Uterus (tissue), 4 donors: ENCODE measurements around the gene USHBP1. TPM values are rescaled to one million over a fixed set of nuclear protein-coding genes. Genes with fewer than 3 reads are reported as not detected.
A peak's percentile ranks its signal among the peaks of the same experiment; 100 is the strongest.

Source experiments
- DNase-seq, 2 donors: peaks; one replicate each; pipeline ENCODE4 v3.0.0-alpha.2; 2019 to 2020
- H3K27ac ChIP-seq, 2 donors: fragments of 200-600 bp; sonication (generic); 1 replicate in 1 of 2; 2 replicates in 1 of 2; pipeline ENCODE4 v1.5.1; 2016 to 2018
- H3K27me3 ChIP-seq, 2 donors: fragments of 200-600 bp; sonication (generic); one replicate each; pipeline ENCODE4 v1.5.1; 2018 to 2019; ENCODE audit warnings: control low read depth in 1 of 2
- H3K36me3 ChIP-seq, 2 donors: fragments of 200-600 bp; sonication (generic); one replicate each; pipeline ENCODE4 v1.5.1; 2019; ENCODE audit warnings: control low read depth in 1 of 2
- H3K4me1 ChIP-seq, 2 donors: fragments of 200-600 bp; sonication (generic); one replicate each; pipeline ENCODE4 v1.5.1; 2018 to 2019; ENCODE audit warnings: control low read depth in 1 of 2
- H3K4me3 ChIP-seq, 2 donors: fragments of 200-600 bp; sonication (generic); 1 replicate in 1 of 2; 2 replicates in 1 of 2; pipeline ENCODE4 v1.5.1; 2018 to 2019; ENCODE audit warnings: mild to moderate bottlenecking in 1 of 2
- H3K9me3 ChIP-seq, 2 donors: fragments of 200-600 bp; sonication (generic); one replicate each; pipeline ENCODE4 v1.5.1; 2019; ENCODE audit warnings: control low read depth in 1 of 2
- POLR2A ChIP-seq, 2 donors: fragments of 450-650 bp; IDR thresholded peaks; one replicate each; pipeline ENCODE4 v1.6.1; 2016; ENCODE audit warnings: antibody characterized with exemption in 2 of 2, mild to moderate bottlenecking in 1 of 2, moderate library complexity in 1 of 2
- intact Hi-C: fragments of 100-400 bp; cut with DNase I; formaldehyde crosslinking; loops from one replicate; pipeline ENCODE4 v1.15.1; 2023; ENCODE audit warnings: low total_unique reads
- total RNA-seq, 4 donors: library from RNA; depleted of rRNA in 3 of 4; stranded (reverse); fragments of >200 nt in 3 of 4; gene quantifications; one replicate each; pipeline versions ENCODE4 v1.1.0 to v1.2.4, GENCODE V29; 2014 to 2023
- TF ChIP-seq, protein P1 (sequence below), 4 experiments: fragments of 200-600 bp in 2 of 4; fragments of 450-650 bp in 2 of 4; sonication (generic) in 2 of 4; IDR thresholded peaks; one replicate each; pipeline ENCODE4 v1.5.1; 2016 to 2019; ENCODE audit warnings: antibody characterized with exemption in 4 of 4, mild to moderate bottlenecking in 2 of 4, moderate library complexity in 1 of 4
- donor health status: DM: yes; HTN: yes; CAD: no.

Gene USHBP1, protein sequence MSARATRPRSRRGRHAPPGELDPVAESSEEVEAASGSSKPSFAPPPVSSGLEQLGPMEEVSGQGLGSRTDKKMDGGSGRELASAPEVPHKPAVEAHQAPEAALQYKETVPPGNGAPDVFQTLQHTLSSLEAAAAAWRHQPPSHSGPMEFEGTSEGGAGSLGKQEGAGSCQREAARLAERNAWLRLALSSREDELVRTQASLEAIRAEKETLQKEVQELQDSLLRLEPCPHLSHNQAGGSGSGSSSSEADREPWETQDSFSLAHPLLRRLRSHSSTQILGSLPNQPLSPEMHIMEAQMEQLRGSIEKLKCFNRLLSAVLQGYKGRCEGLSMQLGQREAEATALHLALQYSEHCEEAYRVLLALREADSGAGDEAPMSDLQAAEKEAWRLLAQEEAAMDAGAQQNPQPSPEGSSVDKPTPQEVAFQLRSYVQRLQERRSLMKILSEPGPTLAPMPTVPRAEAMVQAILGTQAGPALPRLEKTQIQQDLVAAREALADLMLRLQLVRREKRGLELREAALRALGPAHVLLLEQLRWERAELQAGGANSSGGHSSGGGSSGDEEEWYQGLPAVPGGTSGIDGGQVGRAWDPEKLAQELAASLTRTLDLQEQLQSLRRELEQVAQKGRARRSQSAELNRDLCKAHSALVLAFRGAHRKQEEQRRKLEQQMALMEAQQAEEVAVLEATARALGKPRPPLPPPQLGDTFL
- total RNA-seq, result 10 to 100 TPM in 2 of 4 donors, 1 to 10 TPM in 2; 3.5 to 23.8 (median 13.0) TPM

DNA sequence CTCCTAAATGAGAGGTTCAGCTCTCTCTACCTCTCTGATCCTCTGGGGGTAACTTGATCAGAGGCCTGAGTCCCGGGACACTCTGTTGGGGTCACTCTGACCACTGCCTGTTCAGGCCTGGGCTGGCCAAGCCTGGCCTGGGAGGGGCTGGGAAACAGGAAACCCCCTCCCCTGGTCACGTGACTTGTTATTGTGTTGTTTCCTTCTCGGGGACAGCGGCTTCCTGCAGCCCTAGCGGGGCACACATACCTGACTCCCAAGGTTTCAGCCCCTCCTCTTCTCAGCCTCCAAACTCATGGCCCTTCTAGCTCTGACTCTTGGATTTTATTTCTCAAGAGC, at the start of gene USHBP1:
TSS of gene USHBP1 (minus strand) at position 105 of the 339 bp plus-strand sequence. CDS start 446 bp downstream, outside the sequence.
- DNase-seq, result peak in 1 of 2 donors; percentile 63
- Histone ChIP-seq H3K36me3 (no peaks in the 10 kb centered on the region), H3K9me3 (no peaks in the 10 kb centered on the region), H3K27ac (peak within 1 kb of the TSS; percentile 40 to 79), H3K27me3 (no peaks in the 10 kb centered on the region), H3K4me3 (peak within 1 kb of the TSS; percentile 15 to 21), H3K4me1 (peaks cover 0 to 6% of the 10 kb centered on the region in 2 donors)
- TF ChIP-seq, protein P1, sequence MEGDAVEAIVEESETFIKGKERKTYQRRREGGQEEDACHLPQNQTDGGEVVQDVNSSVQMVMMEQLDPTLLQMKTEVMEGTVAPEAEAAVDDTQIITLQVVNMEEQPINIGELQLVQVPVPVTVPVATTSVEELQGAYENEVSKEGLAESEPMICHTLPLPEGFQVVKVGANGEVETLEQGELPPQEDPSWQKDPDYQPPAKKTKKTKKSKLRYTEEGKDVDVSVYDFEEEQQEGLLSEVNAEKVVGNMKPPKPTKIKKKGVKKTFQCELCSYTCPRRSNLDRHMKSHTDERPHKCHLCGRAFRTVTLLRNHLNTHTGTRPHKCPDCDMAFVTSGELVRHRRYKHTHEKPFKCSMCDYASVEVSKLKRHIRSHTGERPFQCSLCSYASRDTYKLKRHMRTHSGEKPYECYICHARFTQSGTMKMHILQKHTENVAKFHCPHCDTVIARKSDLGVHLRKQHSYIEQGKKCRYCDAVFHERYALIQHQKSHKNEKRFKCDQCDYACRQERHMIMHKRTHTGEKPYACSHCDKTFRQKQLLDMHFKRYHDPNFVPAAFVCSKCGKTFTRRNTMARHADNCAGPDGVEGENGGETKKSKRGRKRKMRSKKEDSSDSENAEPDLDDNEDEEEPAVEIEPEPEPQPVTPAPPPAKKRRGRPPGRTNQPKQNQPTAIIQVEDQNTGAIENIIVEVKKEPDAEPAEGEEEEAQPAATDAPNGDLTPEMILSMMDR (IDR thresholded peaks at IDR 0.05), result no peak
- peak; percentile 30 to 46 for TF ChIP-seq POLR2A (IDR thresholded peaks at IDR 0.05)
- intact Hi-C loops, result no loop called here

DNA sequence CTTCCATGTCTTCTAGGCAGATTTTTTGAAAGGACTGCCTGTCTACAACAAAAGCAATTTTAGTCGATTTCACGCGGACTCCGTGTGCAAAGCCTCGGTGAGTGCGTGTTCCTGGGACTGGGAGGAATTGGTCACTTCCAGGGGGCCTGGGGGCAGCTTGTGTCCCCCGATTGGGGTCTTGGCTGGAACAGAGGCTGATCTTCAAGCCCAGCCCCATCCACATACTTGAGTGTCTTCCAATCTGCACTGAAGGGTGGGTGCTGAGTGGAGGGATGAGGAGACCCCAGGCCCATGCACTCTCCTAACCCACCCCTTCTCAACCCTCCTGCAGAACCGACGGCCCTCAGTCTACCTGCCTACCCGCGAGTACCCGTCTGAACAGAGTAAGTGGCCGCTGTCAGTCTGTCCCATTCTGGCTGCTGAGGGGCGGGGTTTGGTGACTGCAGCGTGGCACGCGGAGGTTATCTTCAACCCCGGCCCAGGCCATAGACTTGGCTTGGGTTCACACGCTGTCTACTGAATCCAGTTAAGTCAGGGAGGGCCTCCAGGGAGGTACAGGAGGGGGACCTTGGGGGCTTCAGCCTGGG, 49.6 kb upstream of the USHBP1 start:
- H3K27ac ChIP-seq, result no peak overlapping the region

DNA sequence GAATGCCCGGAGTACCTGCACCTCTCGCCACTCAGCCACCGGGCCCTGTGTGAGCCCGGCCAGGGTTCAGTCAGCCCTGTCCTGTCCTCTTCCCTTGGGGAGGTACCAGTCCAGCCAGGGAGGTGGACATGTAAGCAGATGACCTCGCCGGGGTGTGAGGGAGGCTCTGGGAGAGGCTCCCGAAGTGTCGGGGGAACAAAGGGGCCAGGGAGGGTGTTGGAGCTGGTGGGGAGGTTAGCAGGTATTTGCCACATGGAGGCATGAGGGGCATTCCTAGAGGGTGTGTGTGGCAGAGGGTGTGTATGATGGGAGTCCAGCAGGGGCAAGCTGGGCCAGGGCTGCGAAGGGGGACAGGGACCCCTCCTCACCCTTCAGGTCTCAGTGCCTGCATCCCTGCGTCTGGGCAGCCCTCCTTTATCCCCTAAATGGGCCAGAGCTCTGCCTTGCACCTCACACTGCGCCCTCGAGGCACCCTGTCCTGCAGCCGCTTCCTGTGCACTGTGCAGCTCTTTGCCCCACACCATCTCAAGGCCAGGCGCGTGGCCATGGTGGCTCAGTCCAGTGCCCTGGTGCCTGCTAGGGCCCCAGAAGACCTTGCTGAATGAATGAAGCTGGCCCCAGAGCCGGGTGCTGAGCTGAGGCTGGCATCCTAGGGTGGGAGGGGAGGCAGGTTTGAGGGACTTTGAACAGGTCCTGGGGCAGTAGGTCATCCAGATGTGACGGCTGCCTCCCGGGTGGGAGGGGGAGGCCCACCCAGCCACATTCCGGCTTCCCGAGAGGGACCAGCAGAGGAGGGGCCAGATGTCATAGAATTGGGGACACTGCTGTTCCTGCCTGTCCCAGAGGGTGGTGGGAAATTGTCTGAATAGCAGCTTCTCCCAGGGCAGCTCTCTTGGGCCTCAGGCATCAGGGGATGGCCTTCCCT, 47.9 kb upstream of the USHBP1 start:
- Histone ChIP-seq H3K4me1 (peaks cover 0 to 8% of the 10 kb centered on the region in 2 donors), H3K36me3 (no peaks in the 10 kb centered on the region), H3K4me3 (no peak overlapping the region), H3K27ac (no peak overlapping the region), H3K9me3 (no peaks in the 10 kb centered on the region), H3K27me3 (no peaks in the 10 kb centered on the region)
- intact Hi-C loops, result no loop called here
- DNase-seq, result no peak
- TF ChIP-seq, protein P1 (IDR thresholded peaks at IDR 0.05), result no peak
- TF ChIP-seq POLR2A (IDR thresholded peaks at IDR 0.05), result no peak

More for the DNA sequence above, 49.6 kb upstream of the USHBP1 start:
- TF ChIP-seq POLR2A (IDR thresholded peaks at IDR 0.05), result no peak
- TF ChIP-seq, protein P1 (IDR thresholded peaks at IDR 0.05), result no peak
- Histone ChIP-seq H3K4me1 (peaks cover 0 to 8% of the 10 kb centered on the region in 2 donors), H3K4me3 (no peak overlapping the region), H3K9me3 (no peaks in the 10 kb centered on the region), H3K27me3 (no peaks in the 10 kb centered on the region), H3K36me3 (no peaks in the 10 kb centered on the region)
- peak in 1 of 2 donors; percentile 22 for DNase-seq
- intact Hi-C loops, result no loop called here

DNA sequence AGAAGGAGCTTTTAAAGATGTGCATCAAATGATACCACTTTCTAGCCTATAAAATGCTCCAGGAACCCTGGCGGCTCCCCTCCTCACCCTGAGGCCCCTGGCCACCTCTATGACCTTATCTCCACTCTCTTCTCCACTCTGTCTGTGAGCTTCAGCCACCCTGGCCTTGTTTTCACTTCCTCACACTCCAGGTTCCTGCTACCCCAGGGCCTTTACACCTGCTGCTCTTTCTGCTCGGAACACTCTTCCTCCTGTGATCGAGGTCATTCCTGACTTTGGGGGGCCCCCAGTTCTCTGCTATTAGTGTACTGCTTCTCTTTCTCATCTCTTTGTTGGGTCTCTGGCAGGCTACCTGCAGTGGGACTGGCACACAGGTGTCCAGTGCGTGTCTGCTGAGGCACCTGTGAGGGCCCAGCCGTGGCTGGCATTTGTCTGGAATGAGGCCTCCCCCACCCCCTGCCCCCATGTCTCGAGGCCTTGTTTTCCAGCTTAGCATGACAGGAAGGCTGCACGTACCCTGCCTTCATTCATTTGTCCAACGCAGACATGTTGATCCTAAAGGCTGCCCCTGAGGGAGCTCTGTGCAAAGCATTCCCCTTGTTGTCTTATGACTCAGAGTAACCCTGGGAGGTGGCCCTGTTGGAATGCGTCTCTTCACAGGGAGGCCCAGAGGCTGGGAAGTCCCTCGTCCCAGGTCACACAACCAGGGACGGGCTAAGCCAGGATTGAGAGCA, 47.1 kb upstream of the USHBP1 start:
- H3K4me3 ChIP-seq, result no peak overlapping the region
- DNase-seq, result no peak
- no peak overlapping the region for H3K27ac ChIP-seq
- H3K27me3 ChIP-seq, result no peaks in the 10 kb centered on the region
- H3K9me3 ChIP-seq, result no peaks in the 10 kb centered on the region
- no peak for TF ChIP-seq POLR2A (IDR thresholded peaks at IDR 0.05)
- TF ChIP-seq, protein P1 (IDR thresholded peaks at IDR 0.05), result no peak
- no peaks in the 10 kb centered on the region for H3K36me3 ChIP-seq
- intact Hi-C loops, result no loop called here
- peaks cover 0 to 9% of the 10 kb centered on the region in 2 donors for H3K4me1 ChIP-seq
